T-helper 2 cell treated with Interferon-gamma antibody and Interleukin-4, amounts not matched to agents 5 μg/mL and 100 μg/mL, for 36 hours (primary cell): ENCODE data around the gene BEX2.
"Not testable (repeated sequence)": the region's sequence is repeated elsewhere in the genome, so short reads cannot be mapped to it uniquely, and the experiment has no call there.

ENCODE experiments used
- DNase-seq: peaks from one replicate; pipeline ENCODE4 v3.0.0; 2021; ENCODE audit warnings: low spot score
- H3K27ac Mint-ChIP-seq: one replicate; pipeline ENCODE4 v1.8.0; 2021; ENCODE audit warnings: mild to moderate bottlenecking, mixed read lengths
- H3K27me3 Mint-ChIP-seq: one replicate; pipeline ENCODE4 v1.8.0; 2021; ENCODE audit warnings: low read depth, mixed read lengths
- H3K36me3 Mint-ChIP-seq: one replicate; pipeline ENCODE4 v1.8.0; 2021; ENCODE audit warnings: low read depth, mixed read lengths
- H3K4me1 Mint-ChIP-seq: one replicate; pipeline ENCODE4 v1.8.0; 2021; ENCODE audit warnings: low read depth, mixed read lengths
- H3K4me3 Mint-ChIP-seq: one replicate; pipeline ENCODE4 v1.8.0; 2022; ENCODE audit warnings: mild to moderate bottlenecking, moderate library complexity, mixed read lengths
- H3K9me3 Mint-ChIP-seq: one replicate; pipeline ENCODE4 v1.8.0; 2021; ENCODE audit warnings: mixed read lengths

BEX2 gene

GRCh38 chrX:103310555-103311398, at the start of gene BEX2:
BEX2 (minus strand) TSS chrX:103310990; CDS start chrX:103309976, 1,014 bp downstream.
- H3K4me1 Mint-ChIP-seq: no peaks in the 10 kb centered on the region
- H3K27ac Mint-ChIP-seq: peak within 1 kb of the TSS; percentile 41
- H3K9me3 Mint-ChIP-seq: no peaks in the 10 kb centered on the region

GRCh38 chrX:103360092-103360491, 49.3 kb upstream of the BEX2 start:
- peaks cover 6% of the 10 kb centered on the region for H3K27me3 Mint-ChIP-seq
- peaks cover 5% of the 10 kb centered on the region for H3K4me1 Mint-ChIP-seq
- H3K4me3 Mint-ChIP-seq: no peak overlapping the region
- no peak for DNase-seq
- no peak overlapping the region for H3K27ac Mint-ChIP-seq
- no peaks in the 10 kb centered on the region for H3K36me3 Mint-ChIP-seq
- no peaks in the 10 kb centered on the region for H3K9me3 Mint-ChIP-seq

More at GRCh38 chrX:103310555-103311398, at the start of gene BEX2:
- Mint-ChIP-seq H3K27me3 (peaks cover 2% of the 10 kb centered on the region), H3K36me3 (no peaks in the 10 kb centered on the region), H3K4me3 (peak within 1 kb of the TSS; percentile 79)
- peak; percentile 67 for DNase-seq

GRCh38 chrX:103359605-103360004, 48.8 kb upstream of the BEX2 start:
- not testable (repeated sequence) for H3K36me3 Mint-ChIP-seq, H3K9me3 Mint-ChIP-seq, H3K4me1 Mint-ChIP-seq, H3K27me3 Mint-ChIP-seq, H3K4me3 Mint-ChIP-seq, DNase-seq, H3K27ac Mint-ChIP-seq

- no peak overlapping the region for H3K27ac Mint-ChIP-seq
- no peaks in the 10 kb centered on the region for H3K36me3 Mint-ChIP-seq
- DNase-seq: no peak
- no peaks in the 10 kb centered on the region for H3K9me3 Mint-ChIP-seq
- H3K4me1 Mint-ChIP-seq: peaks cover 5% of the 10 kb centered on the region
- H3K4me3 Mint-ChIP-seq: no peak overlapping the region
- H3K27me3 Mint-ChIP-seq: peaks cover 8% of the 10 kb centered on the region
Observed at GRCh38 chrX:103357871-103358270, 47.1 kb upstream of the BEX2 start.

GRCh38 chrX:103356858-103357257, 46.1 kb upstream of the BEX2 start:
- no peaks in the 10 kb centered on the region for H3K9me3 Mint-ChIP-seq
- H3K27ac Mint-ChIP-seq: no peak overlapping the region
- H3K27me3 Mint-ChIP-seq: peaks cover 8% of the 10 kb centered on the region
- no peaks in the 10 kb centered on the region for H3K36me3 Mint-ChIP-seq
- DNase-seq: no peak
- peak overlapping the region; percentile 80 for H3K4me3 Mint-ChIP-seq
- peaks cover 5% of the 10 kb centered on the region for H3K4me1 Mint-ChIP-seq

GRCh38 chrX:103356130-103356798, 45.5 kb upstream of the BEX2 start, which contains the start of gene TCEAL9:
TCEAL9 (plus strand) TSS chrX:103356506; CDS start chrX:103357685, 1,179 bp downstream.
- H3K27ac Mint-ChIP-seq: no peak within 1 kb of the TSS
- H3K9me3 Mint-ChIP-seq: no peaks in the 10 kb centered on the region
- H3K4me1 Mint-ChIP-seq: peaks cover 5% of the 10 kb centered on the region
- no peaks in the 10 kb centered on the region for H3K36me3 Mint-ChIP-seq
- H3K27me3 Mint-ChIP-seq: peaks cover 8% of the 10 kb centered on the region
- H3K4me3 Mint-ChIP-seq: peak within 1 kb of the TSS; percentile 80
- DNase-seq: no peak

- Mint-ChIP-seq H3K27me3 (no peaks in the 10 kb centered on the region), H3K36me3 (no peaks in the 10 kb centered on the region), H3K27ac (no peak overlapping the region), H3K9me3 (no peaks in the 10 kb centered on the region), H3K4me3 (no peak overlapping the region), H3K4me1 (no peaks in the 10 kb centered on the region)
- DNase-seq: no peak
Observed at GRCh38 chrX:103347682-103348397, 37.0 kb upstream of the BEX2 start.

GRCh38 chrX:103344606-103345005, 33.8 kb upstream of the BEX2 start:
- Mint-ChIP-seq H3K9me3 (no peaks in the 10 kb centered on the region), H3K27ac (no peak overlapping the region), H3K4me1 (no peaks in the 10 kb centered on the region), H3K36me3 (no peaks in the 10 kb centered on the region), H3K27me3 (peaks cover 5% of the 10 kb centered on the region), H3K4me3 (no peak overlapping the region)
- no peak for DNase-seq

GRCh38 chrX:103343105-103343504, 32.3 kb upstream of the BEX2 start:
- no peaks in the 10 kb centered on the region for H3K4me1 Mint-ChIP-seq
- no peaks in the 10 kb centered on the region for H3K36me3 Mint-ChIP-seq
- H3K9me3 Mint-ChIP-seq: no peaks in the 10 kb centered on the region
- H3K27ac Mint-ChIP-seq: no peak overlapping the region
- H3K4me3 Mint-ChIP-seq: no peak overlapping the region
- peaks cover 5% of the 10 kb centered on the region for H3K27me3 Mint-ChIP-seq
- DNase-seq: no peak

- H3K27ac Mint-ChIP-seq: no peak overlapping the region
- H3K4me3 Mint-ChIP-seq: no peak overlapping the region
- H3K36me3 Mint-ChIP-seq: no peaks in the 10 kb centered on the region
- H3K9me3 Mint-ChIP-seq: no peaks in the 10 kb centered on the region
- peaks cover 12% of the 10 kb centered on the region for H3K27me3 Mint-ChIP-seq
- H3K4me1 Mint-ChIP-seq: no peaks in the 10 kb centered on the region
- DNase-seq: no peak
Observed at GRCh38 chrX:103338663-103339062, 27.9 kb upstream of the BEX2 start.

- Mint-ChIP-seq H3K4me3 (no peak overlapping the region), H3K9me3 (no peaks in the 10 kb centered on the region), H3K36me3 (no peaks in the 10 kb centered on the region), H3K4me1 (no peaks in the 10 kb centered on the region), H3K27ac (no peak overlapping the region), H3K27me3 (peaks cover 24% of the 10 kb centered on the region)
- DNase-seq: no peak
Observed at GRCh38 chrX:103330681-103331288, 20.0 kb upstream of the BEX2 start.

GRCh38 chrX:103329991-103330390, 19.2 kb upstream of the BEX2 start, which contains the start of gene TCEAL7:
TCEAL7 (plus strand) TSS chrX:103330239; CDS start chrX:103331404, 1,165 bp downstream.
- Mint-ChIP-seq H3K9me3 (no peaks in the 10 kb centered on the region), H3K4me1 (no peaks in the 10 kb centered on the region), H3K27me3 (peaks cover 21% of the 10 kb centered on the region), H3K27ac (no peak within 1 kb of the TSS), H3K36me3 (no peaks in the 10 kb centered on the region), H3K4me3 (no peak within 1 kb of the TSS)
- DNase-seq: no peak

GRCh38 chrX:103311399-103311780, 600 bp upstream of the BEX2 start:
- H3K36me3 Mint-ChIP-seq: no peaks in the 10 kb centered on the region
- no peak for DNase-seq
- no peaks in the 10 kb centered on the region for H3K9me3 Mint-ChIP-seq
- H3K27ac Mint-ChIP-seq: no peak overlapping the region
- peaks cover 2% of the 10 kb centered on the region for H3K27me3 Mint-ChIP-seq
- H3K4me3 Mint-ChIP-seq: peak overlapping the region; percentile 79
- H3K4me1 Mint-ChIP-seq: no peaks in the 10 kb centered on the region
